ENCODE results near the gene NTN1. TPM values are rescaled to one million over a fixed set of nuclear protein-coding genes. Genes with fewer than 3 reads are reported as not detected.

NTN1 gene
- total and polyA plus RNA-seq, 8 donors = 2.0 to 12.9 (median 9.0) TPM

GRCh38 chr17:9241371-9241712, 220.0 kb downstream of the NTN1 start:
- Histone ChIP-seq H3K27ac (peak overlapping the region; percentile 78 to 85), H3K4me3 (no peak overlapping the region), H3K4me1 (peaks cover 8 to 21% of the 10 kb centered on the region in 2 donors), H3K36me3 (no peaks in the 10 kb centered on the region), H3K27me3 (peaks cover 0 to 17% of the 10 kb centered on the region in 2 donors), H3K9me3 (no peaks in the 10 kb centered on the region)
- DNase-seq = peak in 3 of 4 donors; percentile 43 to 77 (median 67)
- ATAC-seq = peak; percentile 2
- no peak for TF ChIP-seq CTCF (IDR thresholded peaks at IDR 0.05)
- intact Hi-C loops (cut with DNase I) = no loop called here

- Histone ChIP-seq H3K9me3 (no peaks in the 10 kb centered on the region), H3K4me3 (no peak overlapping the region), H3K4me1 (peaks cover 8 to 21% of the 10 kb centered on the region in 2 donors), H3K36me3 (no peaks in the 10 kb centered on the region), H3K27ac (peak overlapping the region in 1 of 2 donors; percentile 78), H3K27me3 (peaks cover 0 to 17% of the 10 kb centered on the region in 2 donors)
- intact Hi-C loops (cut with DNase I) = no loop called here
- no peak for TF ChIP-seq CTCF (IDR thresholded peaks at IDR 0.05)
- ATAC-seq (no peak), DNase-seq (peak in 1 of 4 donors; percentile 54)
These were observed 220.6 kb downstream of the NTN1 start for GRCh38 chr17:9241774-9242496.

- Histone ChIP-seq H3K9me3 (no peaks in the 10 kb centered on the region), H3K4me3 (no peak overlapping the region), H3K27ac (no peak overlapping the region), H3K27me3 (peaks cover 0 to 17% of the 10 kb centered on the region in 2 donors), H3K4me1 (peaks cover 8 to 21% of the 10 kb centered on the region in 2 donors), H3K36me3 (peaks cover 0 to 2% of the 10 kb centered on the region in 2 donors)
- DNase-seq = peak in 1 of 4 donors; percentile 74
- no peak for TF ChIP-seq CTCF (IDR thresholded peaks at IDR 0.05)
- intact Hi-C loops (cut with DNase I) = no loop called here
- no peak for ATAC-seq
These were observed 221.2 kb downstream of the NTN1 start for GRCh38 chr17:9242497-9242881.

GRCh38 chr17:9242983-9243382, 221.7 kb downstream of the NTN1 start:
- DNase-seq (peak in 1 of 4 donors; percentile 49), ATAC-seq (no peak)
- Histone ChIP-seq H3K9me3 (no peaks in the 10 kb centered on the region), H3K4me3 (no peak overlapping the region), H3K4me1 (peaks cover 8 to 21% of the 10 kb centered on the region in 2 donors), H3K36me3 (peaks cover 0 to 6% of the 10 kb centered on the region in 2 donors), H3K27me3 (peaks cover 0 to 17% of the 10 kb centered on the region in 2 donors), H3K27ac (no peak overlapping the region)
- no peak for TF ChIP-seq CTCF (IDR thresholded peaks at IDR 0.05)
- intact Hi-C loops (cut with DNase I) = no loop called here

- Histone ChIP-seq H3K36me3 (peaks cover 0 to 19% of the 10 kb centered on the region in 2 donors), H3K4me1 (peaks cover 7 to 16% of the 10 kb centered on the region in 2 donors), H3K27me3 (peaks cover 0 to 15% of the 10 kb centered on the region in 2 donors), H3K4me3 (no peak overlapping the region), H3K9me3 (no peaks in the 10 kb centered on the region), H3K27ac (no peak overlapping the region)
- intact Hi-C loops (cut with DNase I) = no loop called here
- peak in 2 of 4 donors; percentile 43 to 71 for DNase-seq
- TF ChIP-seq CTCF (IDR thresholded peaks at IDR 0.05) = no peak
- ATAC-seq = no peak
These were observed 223.0 kb downstream of the NTN1 start for GRCh38 chr17:9244066-9245052.
